NCI-H2081 (cell line): ENCODE data around the gene FRMD6.

Experiments used
- DNase-seq, 2 experiments: peaks; one replicate each; lab custom pipeline; 2025; lab: John Stamatoyannopoulos, UW

The FRMD6 gene

DNA sequence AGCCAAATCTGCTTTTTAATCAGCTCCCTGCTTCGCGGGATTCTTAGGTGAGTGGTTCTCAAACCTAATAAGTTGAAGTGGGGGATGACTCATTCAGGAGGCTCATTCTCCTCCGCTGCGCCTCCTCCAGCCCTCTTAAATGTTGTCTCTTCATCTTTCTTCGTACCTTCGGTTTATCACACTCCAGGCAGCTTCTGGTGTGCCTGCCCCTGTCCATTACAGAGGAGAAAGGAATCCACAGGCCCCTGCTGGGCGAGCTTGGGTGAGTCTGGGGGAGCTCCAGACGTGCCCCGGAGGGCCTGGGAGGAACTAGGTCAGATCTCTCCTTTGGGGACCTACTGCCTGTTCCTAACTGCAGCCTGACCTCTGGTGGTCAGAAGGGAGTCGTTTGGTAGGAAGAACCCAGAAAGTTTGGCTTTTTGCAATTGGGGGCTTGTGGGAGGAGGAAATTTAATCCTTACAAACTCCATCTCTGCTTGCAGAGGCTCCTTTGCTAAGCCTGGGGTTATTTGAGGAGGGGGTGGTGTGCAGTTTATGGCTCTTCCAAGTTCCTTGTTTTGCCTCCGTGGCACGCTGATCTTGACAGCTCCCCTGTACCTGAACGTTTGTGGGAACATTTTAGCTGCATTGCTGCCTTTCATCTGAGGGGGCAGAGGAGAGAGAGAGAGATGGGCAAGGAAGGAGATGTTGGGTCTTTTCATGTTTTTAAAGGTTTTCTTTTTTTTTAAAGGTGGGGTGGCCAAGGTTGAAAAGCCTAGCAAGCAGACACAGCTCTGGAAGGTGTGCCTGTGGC lies 124.6 kb downstream of the FRMD6 start:
- DNase-seq = peak; percentile 49 to 64

GRCh38 chr14:51780006-51780692 lies 128.4 kb downstream of the FRMD6 start:
- DNase-seq = peak; percentile 71 to 72
